Smooth muscle cell (in vitro differentiated cells): ENCODE data around the gene SULT1A2. TPM values are rescaled to one million over a fixed set of nuclear protein-coding genes. Genes with fewer than 3 reads are reported as not detected.
"Not testable (repeated sequence)": the region's sequence is repeated elsewhere in the genome, so short reads cannot be mapped to it uniquely, and the experiment has no call there.

ENCODE experiments used
- DNase-seq: peaks from one replicate; lab custom pipeline; 2025; ENCODE audit not compliant: unreplicated experiment; lab: John Stamatoyannopoulos, UW
- H2AFZ ChIP-seq: fragments of 200-600 bp; sonication (generic); 2 replicates; pipeline ENCODE4 v1.6.0; 2016; ENCODE audit warnings: antibody characterized with exemption, low read depth, mild to moderate bottlenecking
- H3F3A ChIP-seq: fragments of 200-600 bp; sonication (generic); 2 replicates; pipeline ENCODE4 v1.6.0; 2017; ENCODE audit warnings: antibody characterized with exemption, low read depth
- H3K27ac ChIP-seq: fragments of 200-600 bp; sonication (generic); 2 replicates; pipeline ENCODE4 v1.5.1; 2016; ENCODE audit warnings: low read depth, mild to moderate bottlenecking
- H3K27me3 ChIP-seq: fragments of 200-600 bp; sonication (generic); 2 replicates; pipeline ENCODE4 v1.6.1; 2016; ENCODE audit warnings: low read depth, mild to moderate bottlenecking
- H3K36me3 ChIP-seq: fragments of 200-600 bp; sonication (generic); 2 replicates; pipeline ENCODE4 v1.5.1; 2016; ENCODE audit warnings: low read depth
- H3K4me1 ChIP-seq: fragments of 200-600 bp; sonication (generic); 2 replicates; pipeline ENCODE4 v1.5.1; 2016; ENCODE audit warnings: low read depth
- H3K4me2 ChIP-seq: fragments of 200-600 bp; sonication (generic); 2 replicates; pipeline ENCODE4 v1.6.0; 2016; ENCODE audit warnings: mild to moderate bottlenecking
- H3K4me3 ChIP-seq: fragments of 200-600 bp; sonication (generic); 2 replicates; pipeline ENCODE4 v1.5.1; 2016; ENCODE audit warnings: mild to moderate bottlenecking
- H3K79me2 ChIP-seq: fragments of 200-600 bp; sonication (generic); 2 replicates; pipeline ENCODE4 v1.6.0; 2016; ENCODE audit warnings: low read depth, mild to moderate bottlenecking
- H3K9ac ChIP-seq: fragments of 200-600 bp; sonication (generic); 2 replicates; pipeline ENCODE4 v1.6.0; 2016; ENCODE audit warnings: low read depth
- H3K9me3 ChIP-seq: fragments of 200-600 bp; sonication (generic); replicated peaks from 2 replicates; pipeline ENCODE4 v1.5.1; 2016; ENCODE audit warnings: low read depth
- H4K20me1 ChIP-seq: fragments of 200-600 bp; sonication (generic); 2 replicates; pipeline ENCODE4 v1.6.0; 2016; ENCODE audit warnings: low read depth
- WGBS: methylation state at CpG from one replicate; pipeline ENCODE4 v1.1.7; 2016; ENCODE audit warnings: low lambda C conversion rate; 5-methylcytosine and 5-hydroxymethylcytosine counted together
- polyA plus RNA-seq: library from polyadenylated mRNA; unstranded; fragments of >200 nt; fragmentation: Nextera tagmentation; extraction: Ambion mirVana; gene quantifications from 2 replicates; pipeline ENCODE4 v1.2.1, GENCODE V29; 2016
- total RNA-seq: library from RNA; depleted of rRNA; stranded (reverse); fragments of >200 nt; gene quantifications from 2 replicates; pipeline ENCODE4 v1.2.3, GENCODE V29; 2014
- TF ChIP-seq, protein P1 (sequence below): fragments of 200-600 bp; sonication (generic); IDR thresholded peaks from 2 replicates; pipeline ENCODE4 v1.5.1; 2017; ENCODE audit warnings: borderline replicate concordance, mild to moderate bottlenecking, antibody characterized with exemption; ENCODE audit not compliant: insufficient read depth, poor library complexity, severe bottlenecking

The SULT1A2 gene
- total and polyA plus RNA-seq, 2 experiments from 2014 or later, result not detected

DNA sequence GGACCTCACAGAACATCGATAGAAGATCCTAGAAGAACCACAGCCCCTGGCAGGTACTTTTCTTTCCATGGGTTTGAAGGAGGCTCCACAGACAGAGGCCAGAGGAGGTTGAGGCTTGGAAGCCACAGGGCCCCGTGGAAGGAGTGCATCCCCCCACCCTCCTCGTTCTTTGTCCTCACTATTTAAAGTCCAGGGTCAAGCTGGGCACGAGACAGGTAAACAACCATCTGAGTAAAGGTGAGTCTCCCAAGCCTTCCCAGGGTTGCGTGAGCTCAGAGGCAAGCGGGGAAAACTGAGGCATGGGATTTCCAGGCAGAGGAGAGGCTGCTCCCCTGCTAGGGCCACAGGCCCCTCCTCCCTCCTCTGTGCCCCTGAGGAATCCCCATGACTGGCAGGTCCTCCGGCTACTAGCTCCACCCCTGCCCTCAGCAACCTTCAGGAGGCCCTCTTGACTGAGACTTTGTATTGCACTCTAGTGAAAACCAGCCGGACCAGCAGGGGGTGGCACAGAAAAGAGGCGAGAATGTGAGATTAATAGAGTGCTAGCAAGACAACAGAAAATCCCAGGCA lies 927 bp upstream of the SULT1A2 start:
- Histone ChIP-seq H3K27ac (no peak overlapping the region), H3K36me3 (no peaks in the 10 kb centered on the region), H3K27me3 (peaks cover 6% of the 10 kb centered on the region), H3K9me3 (no peaks in the 10 kb centered on the region), H3K4me1 (no peaks in the 10 kb centered on the region), H3K4me2 (no peak overlapping the region), H4K20me1 (no peaks in the 10 kb centered on the region), H3F3A (no peaks in the 10 kb centered on the region), H3K4me3 (no peak overlapping the region), H2AFZ (no peak overlapping the region), H3K9ac (no peak overlapping the region), H3K79me2 (no peaks in the 10 kb centered on the region)
- no peak for DNase-seq
- TF ChIP-seq, protein P1, sequence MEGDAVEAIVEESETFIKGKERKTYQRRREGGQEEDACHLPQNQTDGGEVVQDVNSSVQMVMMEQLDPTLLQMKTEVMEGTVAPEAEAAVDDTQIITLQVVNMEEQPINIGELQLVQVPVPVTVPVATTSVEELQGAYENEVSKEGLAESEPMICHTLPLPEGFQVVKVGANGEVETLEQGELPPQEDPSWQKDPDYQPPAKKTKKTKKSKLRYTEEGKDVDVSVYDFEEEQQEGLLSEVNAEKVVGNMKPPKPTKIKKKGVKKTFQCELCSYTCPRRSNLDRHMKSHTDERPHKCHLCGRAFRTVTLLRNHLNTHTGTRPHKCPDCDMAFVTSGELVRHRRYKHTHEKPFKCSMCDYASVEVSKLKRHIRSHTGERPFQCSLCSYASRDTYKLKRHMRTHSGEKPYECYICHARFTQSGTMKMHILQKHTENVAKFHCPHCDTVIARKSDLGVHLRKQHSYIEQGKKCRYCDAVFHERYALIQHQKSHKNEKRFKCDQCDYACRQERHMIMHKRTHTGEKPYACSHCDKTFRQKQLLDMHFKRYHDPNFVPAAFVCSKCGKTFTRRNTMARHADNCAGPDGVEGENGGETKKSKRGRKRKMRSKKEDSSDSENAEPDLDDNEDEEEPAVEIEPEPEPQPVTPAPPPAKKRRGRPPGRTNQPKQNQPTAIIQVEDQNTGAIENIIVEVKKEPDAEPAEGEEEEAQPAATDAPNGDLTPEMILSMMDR, result no peak
- WGBS, result 71% methylated on average over 9 of the region's 9 CpGs

DNA sequence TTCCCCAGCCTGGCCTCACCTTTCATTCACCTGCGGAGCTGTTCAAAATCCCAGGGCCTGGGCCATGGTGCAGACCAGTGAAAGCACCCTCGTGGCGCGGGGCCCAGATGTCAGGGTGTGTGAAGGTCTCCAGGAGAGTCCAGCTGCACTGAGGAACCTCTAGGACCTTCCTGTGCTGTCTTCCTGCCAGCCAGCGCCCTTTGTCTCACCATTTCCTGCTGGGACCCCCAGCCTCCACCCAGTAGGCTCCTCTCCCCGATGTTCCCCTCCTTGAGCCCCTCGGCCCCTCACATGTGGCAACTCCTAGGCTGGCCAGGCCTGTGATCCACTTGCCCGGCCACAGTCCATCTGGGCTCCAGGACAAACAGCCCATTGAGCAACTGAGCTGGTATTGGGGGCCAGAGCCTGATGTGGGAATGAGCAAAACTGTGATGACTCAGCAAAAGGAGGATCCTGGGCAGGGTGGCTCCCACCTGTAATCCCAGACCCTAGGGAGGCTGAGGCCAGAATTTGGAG lies 677 bp downstream of the SULT1A2 start:
- H3F3A ChIP-seq, result no peaks in the 10 kb centered on the region
- no peaks in the 10 kb centered on the region for H3K9me3 ChIP-seq
- no peaks in the 10 kb centered on the region for H4K20me1 ChIP-seq
- no peaks in the 10 kb centered on the region for H3K79me2 ChIP-seq
- no peak overlapping the region for H3K4me2 ChIP-seq
- no peak overlapping the region for H3K27ac ChIP-seq
- DNase-seq, result no peak
- no peaks in the 10 kb centered on the region for H3K36me3 ChIP-seq
- H2AFZ ChIP-seq, result no peak overlapping the region
- H3K9ac ChIP-seq, result no peak overlapping the region
- H3K4me3 ChIP-seq, result no peak overlapping the region
- H3K4me1 ChIP-seq, result no peaks in the 10 kb centered on the region
- WGBS, result 88% methylated on average over 8 of the region's 8 CpGs
- H3K27me3 ChIP-seq, result peaks cover under 1% of the 10 kb centered on the region
- TF ChIP-seq, protein P1, result no peak

DNA sequence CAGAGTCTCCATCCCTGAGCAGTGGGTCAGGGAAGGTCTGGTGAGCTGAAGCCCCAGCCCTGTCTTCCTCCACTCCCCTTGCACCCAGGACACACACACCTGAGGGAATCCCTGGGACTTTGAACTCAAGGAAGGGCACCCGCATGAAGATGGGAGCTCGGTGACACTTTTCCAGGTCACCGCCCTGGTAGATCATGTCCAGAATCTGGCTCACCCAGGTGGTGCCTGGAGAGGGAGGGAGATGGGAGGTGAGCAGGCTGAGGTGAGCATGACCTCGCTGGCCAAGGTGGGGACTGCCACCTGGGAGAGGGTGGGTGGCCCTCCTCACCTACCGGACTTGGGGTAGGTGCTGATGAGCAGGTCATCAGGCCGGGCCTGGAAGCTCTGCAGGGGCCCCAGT lies 1.4 kb downstream of the SULT1A2 start:
- not testable (repeated sequence) for H3K4me2 ChIP-seq, H3K27ac ChIP-seq, H3F3A ChIP-seq, H3K79me2 ChIP-seq, H4K20me1 ChIP-seq, H3K4me3 ChIP-seq, H3K36me3 ChIP-seq, H2AFZ ChIP-seq, H3K9me3 ChIP-seq, H3K9ac ChIP-seq, H3K4me1 ChIP-seq, DNase-seq, H3K27me3 ChIP-seq
- 99% methylated on average over 6 of the region's 6 CpGs for WGBS

DNA sequence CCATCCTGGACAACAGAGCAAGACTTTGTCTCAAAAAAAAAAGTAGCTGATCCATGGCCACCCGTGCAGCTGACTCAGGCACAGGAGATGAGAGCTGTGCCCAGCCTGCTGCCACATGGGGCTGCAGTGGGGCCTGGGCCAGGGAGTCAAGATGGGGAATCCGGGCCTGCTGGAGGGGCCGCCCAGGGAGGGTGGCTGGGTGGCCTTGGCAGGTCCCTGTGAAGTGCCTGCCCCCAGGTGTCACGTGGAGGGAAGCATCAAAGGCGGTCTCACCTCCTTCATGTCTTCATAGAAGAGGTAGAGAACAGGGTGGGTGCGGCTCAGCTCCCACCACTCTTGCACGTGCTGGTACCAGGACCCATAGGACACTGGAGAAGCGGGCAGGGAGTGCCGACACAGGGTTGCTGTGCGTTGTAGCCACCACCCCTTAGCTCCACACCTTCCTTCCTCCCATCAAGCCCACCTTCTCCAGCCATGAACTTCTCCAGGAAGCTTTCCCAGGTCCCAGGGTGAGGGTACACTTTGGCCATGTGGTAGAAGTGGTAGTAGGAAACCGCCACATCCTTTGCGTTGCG lies 3.8 kb downstream of the SULT1A2 start:
- H3K4me2 ChIP-seq, result no peak overlapping the region
- DNase-seq, result no peak
- H3K9ac ChIP-seq, result no peak overlapping the region
- 94% methylated on average over 13 of the region's 13 CpGs for WGBS
- H4K20me1 ChIP-seq, result no peaks in the 10 kb centered on the region
- H3K27ac ChIP-seq, result no peak overlapping the region
- H3K9me3 ChIP-seq, result no peaks in the 10 kb centered on the region
- H3K4me1 ChIP-seq, result no peaks in the 10 kb centered on the region
- H3K36me3 ChIP-seq, result no peaks in the 10 kb centered on the region
- TF ChIP-seq, protein P1, result no peak
- H3K4me3 ChIP-seq, result no peak overlapping the region
- no peaks in the 10 kb centered on the region for H3F3A ChIP-seq
- no peak overlapping the region for H2AFZ ChIP-seq
- no peaks in the 10 kb centered on the region for H3K79me2 ChIP-seq
- H3K27me3 ChIP-seq, result no peaks in the 10 kb centered on the region
